Smooth muscle cell (in vitro differentiated cells): ENCODE measurements around the gene OGFRL1. TPM values are rescaled to one million over a fixed set of nuclear protein-coding genes. Genes with fewer than 3 reads are reported as not detected.

Experiments used
- DNase-seq: peaks from one replicate; lab custom pipeline; 2025; ENCODE audit not compliant: unreplicated experiment; lab: John Stamatoyannopoulos, UW
- H2AFZ ChIP-seq: fragments of 200-600 bp; sonication (generic); 2 replicates; pipeline ENCODE4 v1.6.0; 2016; ENCODE audit warnings: antibody characterized with exemption, low read depth, mild to moderate bottlenecking
- H3F3A ChIP-seq: fragments of 200-600 bp; sonication (generic); 2 replicates; pipeline ENCODE4 v1.6.0; 2017; ENCODE audit warnings: antibody characterized with exemption, low read depth
- H3K27ac ChIP-seq: fragments of 200-600 bp; sonication (generic); 2 replicates; pipeline ENCODE4 v1.5.1; 2016; ENCODE audit warnings: low read depth, mild to moderate bottlenecking
- H3K27me3 ChIP-seq: fragments of 200-600 bp; sonication (generic); 2 replicates; pipeline ENCODE4 v1.6.1; 2016; ENCODE audit warnings: low read depth, mild to moderate bottlenecking
- H3K36me3 ChIP-seq: fragments of 200-600 bp; sonication (generic); 2 replicates; pipeline ENCODE4 v1.5.1; 2016; ENCODE audit warnings: low read depth
- H3K4me1 ChIP-seq: fragments of 200-600 bp; sonication (generic); 2 replicates; pipeline ENCODE4 v1.5.1; 2016; ENCODE audit warnings: low read depth
- H3K4me2 ChIP-seq: fragments of 200-600 bp; sonication (generic); 2 replicates; pipeline ENCODE4 v1.6.0; 2016; ENCODE audit warnings: mild to moderate bottlenecking
- H3K4me3 ChIP-seq: fragments of 200-600 bp; sonication (generic); 2 replicates; pipeline ENCODE4 v1.5.1; 2016; ENCODE audit warnings: mild to moderate bottlenecking
- H3K79me2 ChIP-seq: fragments of 200-600 bp; sonication (generic); 2 replicates; pipeline ENCODE4 v1.6.0; 2016; ENCODE audit warnings: low read depth, mild to moderate bottlenecking
- H3K9ac ChIP-seq: fragments of 200-600 bp; sonication (generic); 2 replicates; pipeline ENCODE4 v1.6.0; 2016; ENCODE audit warnings: low read depth
- H3K9me3 ChIP-seq: fragments of 200-600 bp; sonication (generic); replicated peaks from 2 replicates; pipeline ENCODE4 v1.5.1; 2016; ENCODE audit warnings: low read depth
- H4K20me1 ChIP-seq: fragments of 200-600 bp; sonication (generic); 2 replicates; pipeline ENCODE4 v1.6.0; 2016; ENCODE audit warnings: low read depth
- CTCF ChIP-seq: fragments of 200-600 bp; sonication (generic); IDR thresholded peaks from 2 replicates; pipeline ENCODE4 v1.5.1; 2017; ENCODE audit warnings: borderline replicate concordance, mild to moderate bottlenecking, antibody characterized with exemption; ENCODE audit not compliant: insufficient read depth, poor library complexity, severe bottlenecking
- WGBS: methylation state at CpG from one replicate; pipeline ENCODE4 v1.1.7; 2016; ENCODE audit warnings: low lambda C conversion rate; 5-methylcytosine and 5-hydroxymethylcytosine counted together
- polyA plus RNA-seq: library from polyadenylated mRNA; unstranded; fragments of >200 nt; fragmentation: Nextera tagmentation; extraction: Ambion mirVana; gene quantifications from 2 replicates; pipeline ENCODE4 v1.2.1, GENCODE V29; 2016
- total RNA-seq: library from RNA; depleted of rRNA; stranded (reverse); fragments of >200 nt; gene quantifications from 2 replicates; pipeline ENCODE4 v1.2.3, GENCODE V29; 2014

The OGFRL1 gene
- total and polyA plus RNA-seq, 2 experiments from 2014 or later, result 20.7 to 56.4 TPM

DNA sequence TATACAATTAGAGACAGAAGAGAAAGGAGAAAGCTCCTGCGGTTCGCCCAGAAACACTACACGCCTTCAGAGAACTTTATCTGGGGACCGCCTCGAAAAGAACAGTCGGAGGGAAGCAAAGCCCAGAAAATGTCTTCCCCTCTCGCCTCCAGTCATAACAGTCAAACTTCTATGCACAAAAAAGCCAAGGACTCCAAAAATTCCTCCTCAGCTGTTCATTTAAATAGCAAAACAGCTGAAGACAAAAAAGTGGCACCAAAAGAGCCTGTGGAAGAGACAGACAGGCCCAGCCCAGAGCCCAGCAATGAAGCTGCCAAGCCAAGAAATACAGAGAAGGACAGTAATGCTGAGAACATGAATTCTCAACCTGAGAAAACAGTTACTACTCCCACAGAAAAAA lies 12.9 kb downstream of the OGFRL1 start:
- TF ChIP-seq CTCF, result no peak
- H3K36me3 ChIP-seq, result peaks cover 28% of the 10 kb centered on the region
- no peak for DNase-seq
- H3K79me2 ChIP-seq, result peaks cover 15% of the 10 kb centered on the region
- H3F3A ChIP-seq, result peaks cover 5% of the 10 kb centered on the region
- no peak overlapping the region for H2AFZ ChIP-seq
- H4K20me1 ChIP-seq, result peaks cover 5% of the 10 kb centered on the region
- no peaks in the 10 kb centered on the region for H3K9me3 ChIP-seq
- no peak overlapping the region for H3K9ac ChIP-seq
- H3K4me1 ChIP-seq, result peaks cover 4% of the 10 kb centered on the region
- H3K4me2 ChIP-seq, result no peak overlapping the region
- H3K27ac ChIP-seq, result no peak overlapping the region
- H3K4me3 ChIP-seq, result no peak overlapping the region
- H3K27me3 ChIP-seq, result no peaks in the 10 kb centered on the region
- 97% methylated on average over 7 of the region's 7 CpGs for WGBS

- Histone ChIP-seq H3K36me3 (no peaks in the 10 kb centered on the region), H3K9me3 (no peaks in the 10 kb centered on the region), H3K27ac (peak overlapping the region; percentile 61), H3K4me2 (peak overlapping the region; percentile 22), H3K4me1 (peaks cover 5% of the 10 kb centered on the region), H3K4me3 (no peak overlapping the region), H2AFZ (no peak overlapping the region), H3K9ac (no peak overlapping the region), H3F3A (no peaks in the 10 kb centered on the region), H3K79me2 (no peaks in the 10 kb centered on the region), H3K27me3 (no peaks in the 10 kb centered on the region), H4K20me1 (no peaks in the 10 kb centered on the region)
- no peak for DNase-seq
- WGBS, result 48% methylated on average over 2 of the region's 2 CpGs
- no peak for TF ChIP-seq CTCF
Observed at GRCh38 chr6:71309656-71310055, 21.0 kb downstream of the OGFRL1 start.

DNA sequence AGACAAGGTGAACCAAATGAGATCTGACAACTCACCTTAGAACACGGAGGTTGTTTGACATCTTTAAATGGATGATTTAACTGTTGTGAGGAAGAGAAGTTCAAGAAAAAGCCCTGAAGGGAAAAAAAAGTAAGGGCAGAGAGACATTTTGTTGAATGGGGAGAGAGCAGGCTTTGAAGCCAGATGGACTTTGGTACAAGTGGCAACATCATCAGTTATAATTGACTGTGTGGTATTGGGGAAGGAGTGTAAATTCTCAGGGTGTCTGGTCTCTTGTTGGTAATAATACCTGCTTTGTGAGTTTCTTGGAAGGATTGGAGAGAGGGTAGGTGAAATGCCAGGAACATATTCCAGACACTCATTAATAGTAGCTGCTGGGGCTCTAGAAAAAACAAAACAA lies 21.6 kb downstream of the OGFRL1 start:
- H3K79me2 ChIP-seq, result no peaks in the 10 kb centered on the region
- no peak overlapping the region for H3K4me3 ChIP-seq
- H2AFZ ChIP-seq, result no peak overlapping the region
- peaks cover 5% of the 10 kb centered on the region for H3K4me1 ChIP-seq
- no peaks in the 10 kb centered on the region for H4K20me1 ChIP-seq
- H3K4me2 ChIP-seq, result peak overlapping the region; percentile 22
- no peak for TF ChIP-seq CTCF
- H3K27me3 ChIP-seq, result no peaks in the 10 kb centered on the region
- H3K9me3 ChIP-seq, result no peaks in the 10 kb centered on the region
- H3K36me3 ChIP-seq, result no peaks in the 10 kb centered on the region
- no peak overlapping the region for H3K9ac ChIP-seq
- H3K27ac ChIP-seq, result no peak overlapping the region
- 49% methylated on average over 1 of the region's 1 CpG for WGBS
- no peaks in the 10 kb centered on the region for H3F3A ChIP-seq
- no peak for DNase-seq

- H3K4me1 ChIP-seq, result peaks cover 5% of the 10 kb centered on the region
- H4K20me1 ChIP-seq, result no peaks in the 10 kb centered on the region
- no peak overlapping the region for H3K4me3 ChIP-seq
- H3K4me2 ChIP-seq, result no peak overlapping the region
- 88% methylated on average over 1 of the region's 1 CpG for WGBS
- no peaks in the 10 kb centered on the region for H3K9me3 ChIP-seq
- no peak for TF ChIP-seq CTCF
- no peaks in the 10 kb centered on the region for H3K36me3 ChIP-seq
- no peak for DNase-seq
- H3F3A ChIP-seq, result no peaks in the 10 kb centered on the region
- H2AFZ ChIP-seq, result no peak overlapping the region
- H3K9ac ChIP-seq, result no peak overlapping the region
- no peaks in the 10 kb centered on the region for H3K79me2 ChIP-seq
- H3K27me3 ChIP-seq, result no peaks in the 10 kb centered on the region
- H3K27ac ChIP-seq, result no peak overlapping the region
Observed at GRCh38 chr6:71312089-71312488, 23.5 kb downstream of the OGFRL1 start.
